ENCODE measurements around the gene PUS3. TPM values are rescaled to one million over a fixed set of nuclear protein-coding genes. Genes with fewer than 3 reads are reported as not detected.
"Not testable (repeated sequence)": the region's sequence is repeated elsewhere in the genome, so short reads cannot be mapped to it uniquely, and the experiment has no call there.

The PUS3 gene
- total RNA-seq, 4 donors from 2014 or later = 6.6 to 11.2 (median 8.1) TPM

- intact Hi-C loops (cut with DNase I; ENCODE audit: low total_unique reads) = no loop called here
- TF ChIP-seq CTCF (IDR thresholded peaks at IDR 0.05) = no peak
- DNase-seq (ENCODE audit: low spot score in 2 of 2) = peak in 1 of 2 donors; percentile 33
- H3K4me3 ChIP-seq (ENCODE audit: low read depth, poor library complexity, severe bottlenecking) = no peak overlapping the region
- 11 to 12% methylated on average over 8 of the region's 8 CpGs for whole genome bisulfite sequencing, 2 donors
Measured at GRCh38 chr11:125874556-125875124, 28.4 kb downstream of the PUS3 start.

- DNase-seq (ENCODE audit: low spot score in 2 of 2) = no peak
- intact Hi-C loops (cut with DNase I; ENCODE audit: low total_unique reads) = no loop called here
- WGBS, 2 donors = 78 to 88% methylated on average over 20 of the region's 20 CpGs
- H3K4me3 ChIP-seq (ENCODE audit: low read depth, poor library complexity, severe bottlenecking) = no peak overlapping the region
- TF ChIP-seq POLR2A (IDR thresholded peaks at IDR 0.05) (no peak), CTCF (IDR thresholded peaks at IDR 0.05) (no peak)
Measured at GRCh38 chr11:125873881-125874555, 29.0 kb downstream of the PUS3 start.

GRCh38 chr11:125872138-125872491, 30.9 kb downstream of the PUS3 start:
- intact Hi-C loops (cut with DNase I; ENCODE audit: low total_unique reads) = no loop called here
- no peak overlapping the region for H3K4me3 ChIP-seq (ENCODE audit: low read depth, poor library complexity, severe bottlenecking)
- TF ChIP-seq CTCF (IDR thresholded peaks at IDR 0.05) (no peak), POLR2A (IDR thresholded peaks at IDR 0.05) (no peak)
- DNase-seq (ENCODE audit: low spot score in 2 of 2) = no peak

- H3K4me3 ChIP-seq (ENCODE audit: low read depth, poor library complexity, severe bottlenecking) = no peak overlapping the region
- TF ChIP-seq POLR2A (IDR thresholded peaks at IDR 0.05) = no peak
- TF ChIP-seq CTCF (IDR thresholded peaks at IDR 0.05) = no peak
- WGBS, 2 donors = 72 to 82% methylated on average over 10 of the region's 10 CpGs
- intact Hi-C loops (cut with DNase I; ENCODE audit: low total_unique reads) = no loop called here
- DNase-seq (ENCODE audit: low spot score in 2 of 2) = no peak
Measured at GRCh38 chr11:125871391-125872137, 31.4 kb downstream of the PUS3 start.

GRCh38 chr11:125869521-125869920, 33.5 kb downstream of the PUS3 start:
- TF ChIP-seq POLR2A (IDR thresholded peaks at IDR 0.05) (no peak), CTCF (IDR thresholded peaks at IDR 0.05) (no peak)
- no peak overlapping the region for H3K4me3 ChIP-seq (ENCODE audit: low read depth, poor library complexity, severe bottlenecking)
- intact Hi-C loops (cut with DNase I; ENCODE audit: low total_unique reads) = no loop called here
- DNase-seq (ENCODE audit: low spot score in 2 of 2) = no peak
- WGBS, 2 donors = 64 to 72% methylated on average over 2 of the region's 2 CpGs

GRCh38 chr11:125865354-125865753, 37.7 kb downstream of the PUS3 start:
- intact Hi-C loops (cut with DNase I; ENCODE audit: low total_unique reads); H3K4me3 ChIP-seq (ENCODE audit: low read depth, poor library complexity, severe bottlenecking); DNase-seq (ENCODE audit: low spot score in 2 of 2): not testable (repeated sequence)
- 86 to 99% methylated on average over 4 of the region's 4 CpGs for WGBS, 2 donors

GRCh38 chr11:125862786-125863185, 40.2 kb downstream of the PUS3 start:
- H3K4me3 ChIP-seq (ENCODE audit: low read depth, poor library complexity, severe bottlenecking); DNase-seq (ENCODE audit: low spot score in 2 of 2); intact Hi-C loops (cut with DNase I; ENCODE audit: low total_unique reads): not testable (repeated sequence)
- WGBS, 2 donors = 85 to 94% methylated on average over 11 to 20 of the region's 33 CpGs

GRCh38 chr11:125857670-125858069, 45.3 kb downstream of the PUS3 start:
- H3K4me3 ChIP-seq (ENCODE audit: low read depth, poor library complexity, severe bottlenecking); DNase-seq (ENCODE audit: low spot score in 2 of 2); intact Hi-C loops (cut with DNase I; ENCODE audit: low total_unique reads): not testable (repeated sequence)
- WGBS, 2 donors = 86 to 89% methylated on average over 9 of the region's 9 CpGs

Measured in lower leg skin (tissue), 4 donors.